CD14-positive monocyte (primary cell): ENCODE data around the gene CCN5. TPM values are rescaled to one million over a fixed set of nuclear protein-coding genes. Genes with fewer than 3 reads are reported as not detected.

Experiments
- DNase-seq, 3 donors: peaks; one replicate each; pipeline ENCODE4 v3.0.0-alpha.2; 2011 to 2022
- H2AFZ ChIP-seq: 2 replicates; pipeline ENCODE4 v1.6.0; 2012; ENCODE audit warnings: mild to moderate bottlenecking, low read depth, low read length, inconsistent platforms; ENCODE audit not compliant: insufficient read depth, poor library complexity, severe bottlenecking
- H3K27ac ChIP-seq, 2 donors: 1 replicate in 1 of 2; 2 replicates in 1 of 2; pipeline ENCODE4 v1.5.1; 2012 to 2013; ENCODE audit warnings: low read length in 2 of 2, control low read depth in 1 of 2, inconsistent platforms in 1 of 2, low read depth in 1 of 2, mild to moderate bottlenecking in 1 of 2
- H3K27me3 ChIP-seq, 2 donors: one replicate each; pipeline versions ENCODE4 v1.6.0 to v1.6.1; 2011 to 2013; ENCODE audit warnings: low read length in 2 of 2; ENCODE audit not compliant: control insufficient read depth in 2 of 2, insufficient read depth in 2 of 2
- H3K36me3 ChIP-seq, 2 donors: replicated peaks in 1 of 2; 1 replicate in 1 of 2; 2 replicates in 1 of 2; pipeline versions ENCODE4 v1.5.1 to v1.6.1; 2012 to 2013; ENCODE audit warnings: low read length in 2 of 2, control low read depth in 1 of 2, inconsistent platforms in 1 of 2, mild to moderate bottlenecking in 1 of 2; ENCODE audit not compliant: insufficient read depth in 2 of 2, control insufficient read depth in 1 of 2
- H3K4me1 ChIP-seq, 2 donors: 1 replicate in 1 of 2; 2 replicates in 1 of 2; pipeline versions ENCODE4 v1.5.1 to v1.6.1; 2012 to 2013; ENCODE audit warnings: low read length in 2 of 2, control low read depth in 1 of 2, inconsistent platforms in 1 of 2, mild to moderate bottlenecking in 1 of 2, moderate library complexity in 1 of 2; ENCODE audit not compliant: insufficient read depth in 2 of 2, control insufficient read depth in 1 of 2
- H3K4me2 ChIP-seq: replicated peaks from 2 replicates; pipeline ENCODE3; 2012; ENCODE audit warnings: low read length, moderate library complexity, mild to moderate bottlenecking; ENCODE audit not compliant: poor library complexity, severe bottlenecking; ENCODE audit errors: extremely low read depth
- H3K4me3 ChIP-seq, 3 experiments: fragments of 200-600 bp in 1 of 3; sonication (generic) in 1 of 3; replicated peaks in 1 of 3; 1 replicate in 2 of 3; 2 replicates in 1 of 3; pipeline ENCODE4 v1.5.1; 2011 to 2013; ENCODE audit warnings: low read length in 3 of 3, mild to moderate bottlenecking in 3 of 3, control low read depth in 2 of 3, low read depth in 2 of 3, inconsistent platforms in 1 of 3, moderate library complexity in 1 of 3
- H3K79me2 ChIP-seq: 2 replicates; pipeline ENCODE4 v1.6.0; 2012; ENCODE audit warnings: mild to moderate bottlenecking, control low read depth, inconsistent platforms, low read length, moderate library complexity; ENCODE audit not compliant: insufficient read depth
- H3K9ac ChIP-seq: 2 replicates; pipeline ENCODE4 v1.6.0; 2017; ENCODE audit warnings: low read length, mild to moderate bottlenecking; ENCODE audit not compliant: insufficient read depth, poor library complexity, severe bottlenecking
- H3K9me3 ChIP-seq, 2 donors: replicated peaks in 1 of 2; 1 replicate in 1 of 2; 2 replicates in 1 of 2; pipeline versions ENCODE4 v1.5.1 to v1.6.1; 2012 to 2013; ENCODE audit warnings: low read length in 2 of 2, control low read depth in 1 of 2; ENCODE audit not compliant: control insufficient read depth in 1 of 2, insufficient read depth in 1 of 2
- H4K20me1 ChIP-seq: 2 replicates; pipeline ENCODE4 v1.6.0; 2012; ENCODE audit warnings: mild to moderate bottlenecking, low read length, control low read depth, moderate library complexity; ENCODE audit not compliant: insufficient read depth
- H3K27ac Mint-ChIP-seq, 7 donors: one replicate each; pipeline ENCODE4 v1.8.0; 2020; ENCODE audit warnings: mild to moderate bottlenecking in 7 of 7, mixed read lengths in 7 of 7, moderate library complexity in 6 of 7, inconsistent platforms in 2 of 7
- H3K27me3 Mint-ChIP-seq, 3 donors: one replicate each; pipeline ENCODE4 v1.8.0; 2021 to 2022; ENCODE audit warnings: low read depth in 3 of 3, mild to moderate bottlenecking in 3 of 3, mixed read lengths in 3 of 3, moderate library complexity in 3 of 3, inconsistent platforms in 1 of 3
- H3K36me3 Mint-ChIP-seq, 2 donors: one replicate each; pipeline ENCODE4 v1.8.0; 2020; ENCODE audit warnings: mixed read lengths in 2 of 2, inconsistent platforms in 1 of 2, mild to moderate bottlenecking in 1 of 2
- H3K4me1 Mint-ChIP-seq: one replicate; pipeline ENCODE4 v1.8.0; 2020; ENCODE audit warnings: mild to moderate bottlenecking, mixed read lengths
- H3K4me3 Mint-ChIP-seq, 2 donors: one replicate each; pipeline ENCODE4 v1.8.0; 2020; ENCODE audit warnings: mild to moderate bottlenecking in 2 of 2, mixed read lengths in 2 of 2, moderate library complexity in 1 of 2
- H3K9me3 Mint-ChIP-seq, 7 donors: one replicate each; pipeline ENCODE4 v1.8.0; 2020 to 2022; ENCODE audit warnings: mixed read lengths in 7 of 7, mild to moderate bottlenecking in 6 of 7, moderate library complexity in 6 of 7, inconsistent platforms in 2 of 7
- CTCF ChIP-seq: fragments of 200-600 bp; IDR thresholded peaks from one replicate; pipeline ENCODE4 v1.8.0; 2022; ENCODE audit warnings: antibody characterized with exemption, mild to moderate bottlenecking
- WGBS: methylation state at CpG from one replicate; pipeline ENCODE4 v1.1.5; 2013; ENCODE audit warnings: missing lambda C conversion rate; ENCODE audit not compliant: insufficient coverage; 5-methylcytosine and 5-hydroxymethylcytosine counted together
- intact Hi-C, 2 donors: fragments of 100-400 bp; cut with micrococcal nuclease; formaldehyde crosslinking; loops; one replicate each; pipeline versions ENCODE4 v1.15.0 to v1.15.1; 2023
- polyA plus RNA-seq, 3 donors: library from polyadenylated mRNA; depleted of rRNA in 1 of 3; unstranded in 2 of 3; stranded (reverse) in 1 of 3; fragments of 300-500 nt in 2 of 3; fragments of >200 nt in 1 of 3; fragmentation: Illumina TruSeq in 2 of 3; gene quantifications; 1 replicate in 2 of 3; 2 replicates in 1 of 3; pipeline ENCODE4 v1.2.3, GENCODE V29; 2012 to 2021

The CCN5 gene
- polyA plus RNA-seq, 3 donors, result not detected

GRCh38 chr20:44745598-44746366 lies 30.6 kb downstream of the CCN5 start, which contains the start of gene KCNK15:
KCNK15 (plus strand) TSS chr20:44745865; CDS start chr20:44745911, 46 bp downstream.
- H4K20me1 ChIP-seq, result no peaks in the 10 kb centered on the region
- Mint-ChIP-seq H3K4me3 (peak within 1 kb of the TSS; percentile 63 to 86), H3K27ac (no peak within 1 kb of the TSS), H3K9me3 (peaks cover 0 to 13% (median 4%) of the 10 kb centered on the region in 7 donors), H3K27me3 (peaks cover 37 to 66% (median 39%) of the 10 kb centered on the region in 3 donors), H3K4me1 (peaks cover 13% of the 10 kb centered on the region), H3K36me3 (peaks cover 4 to 8% of the 10 kb centered on the region in 2 donors)
- TF ChIP-seq CTCF, result no peak
- peak within 1 kb of the TSS; percentile 73 for H3K4me2 ChIP-seq
- H3K27me3 ChIP-seq, result peaks cover 15 to 43% of the 10 kb centered on the region in 2 donors
- H3K4me3 ChIP-seq, result peak within 1 kb of the TSS in 2 of 3 experiments; percentile 18 to 62
- H3K36me3 ChIP-seq, result no peaks in the 10 kb centered on the region
- peaks cover 0 to 9% of the 10 kb centered on the region in 2 donors for H3K9me3 ChIP-seq
- intact Hi-C loops, result loop anchor here (5.0 kb wide), 1 partner anchor 122 kb away; no protein-coding TSS in a partner anchor
- peak within 1 kb of the TSS; percentile 72 for H2AFZ ChIP-seq
- peaks cover 6 to 11% of the 10 kb centered on the region in 2 donors for H3K4me1 ChIP-seq
- WGBS, result under 1% methylated on average over 77 of the region's 81 CpGs
- no peak within 1 kb of the TSS for H3K27ac ChIP-seq
- H3K79me2 ChIP-seq, result no peaks in the 10 kb centered on the region
- DNase-seq, result peak; percentile 15 to 46 (median 28)
- peak within 1 kb of the TSS; percentile 24 for H3K9ac ChIP-seq

GRCh38 chr20:44746367-44747165 lies 31.4 kb downstream of the CCN5 start:
- peak overlapping the region; percentile 24 for H3K9ac ChIP-seq
- TF ChIP-seq CTCF, result no peak
- Mint-ChIP-seq H3K27ac (no peak overlapping the region), H3K9me3 (peaks cover 0 to 13% (median 4%) of the 10 kb centered on the region in 7 donors), H3K4me1 (peaks cover 13% of the 10 kb centered on the region), H3K27me3 (peaks cover 37 to 71% (median 39%) of the 10 kb centered on the region in 3 donors), H3K36me3 (peaks cover 4 to 8% of the 10 kb centered on the region in 2 donors), H3K4me3 (peak overlapping the region; percentile 63 to 86)
- H3K27ac ChIP-seq, result no peak overlapping the region
- intact Hi-C loops, result loop anchor here (5.0 kb wide), 1 partner anchor 121 kb away; no protein-coding TSS in a partner anchor
- H2AFZ ChIP-seq, result peak overlapping the region; percentile 72
- no peaks in the 10 kb centered on the region for H4K20me1 ChIP-seq
- WGBS, result 32% methylated on average over 6 of the region's 12 CpGs
- H3K4me1 ChIP-seq, result peaks cover 6 to 11% of the 10 kb centered on the region in 2 donors
- no peak for DNase-seq
- H3K4me3 ChIP-seq, result peak overlapping the region in 1 of 3 experiments; percentile 62
- H3K4me2 ChIP-seq, result peak overlapping the region; percentile 73
- H3K9me3 ChIP-seq, result peaks cover 0 to 9% of the 10 kb centered on the region in 2 donors
- H3K79me2 ChIP-seq, result no peaks in the 10 kb centered on the region
- H3K27me3 ChIP-seq, result peaks cover 15 to 42% of the 10 kb centered on the region in 2 donors
- no peaks in the 10 kb centered on the region for H3K36me3 ChIP-seq
